Right lobe of liver (tissue), 6 donors: ENCODE measurements around the gene NAALADL2. TPM values are rescaled to one million over a fixed set of nuclear protein-coding genes. Genes with fewer than 3 reads are reported as not detected.

Source experiments
- ATAC-seq, 4 donors: fragments of 200-7000 bp; cut with Tn5 transposase; one replicate each; pipeline ENCODE4 v1.9.1; 2020; ENCODE audit warnings: mild to moderate bottlenecking in 4 of 4, moderate library complexity in 4 of 4
- DNase-seq, 3 donors: peaks; one replicate each; pipeline ENCODE4 v3.0.0-alpha.2; 2020
- H3K27ac ChIP-seq, 3 donors: fragments of 200-600 bp; one replicate each; pipeline ENCODE4 v1.8.0; 2022
- H3K27me3 ChIP-seq, 2 donors: fragments of 200-600 bp; one replicate each; pipeline ENCODE4 v1.8.0; 2022
- H3K36me3 ChIP-seq, 4 donors: fragments of 200-600 bp; sonication (generic) in 1 of 4; one replicate each; pipeline versions ENCODE4 v1.5.1 to v1.8.0; 2017 to 2022; ENCODE audit warnings: control low read depth in 1 of 4
- H3K4me1 ChIP-seq, 4 donors: fragments of 200-600 bp; sonication (generic) in 1 of 4; one replicate each; pipeline versions ENCODE4 v1.5.1 to v1.8.0; 2017 to 2022; ENCODE audit warnings: control low read depth in 1 of 4
- H3K4me3 ChIP-seq, 3 donors: fragments of 200-600 bp; one replicate each; pipeline ENCODE4 v1.8.0; 2022
- H3K9me3 ChIP-seq, 4 donors: fragments of 200-600 bp; sonication (generic) in 1 of 4; one replicate each; pipeline versions ENCODE4 v1.5.1 to v1.8.0; 2017 to 2022; ENCODE audit warnings: control low read depth in 1 of 4
- CTCF ChIP-seq, 4 donors: fragments of 200-600 bp in 3 of 4; fragments of 450-650 bp in 1 of 4; IDR thresholded peaks; one replicate each; pipeline versions ENCODE4 v1.5.1 to v1.8.0; 2016 to 2022; ENCODE audit warnings: antibody characterized with exemption in 4 of 4, mild to moderate bottlenecking in 2 of 4
- POLR2A ChIP-seq: fragments of 450-650 bp; IDR thresholded peaks from one replicate; pipeline ENCODE4 v1.6.1; 2017; ENCODE audit warnings: antibody characterized with exemption, mild to moderate bottlenecking
- WGBS: methylation state at CpG from one replicate; pipeline ENCODE4 v1.1.6; 2018; ENCODE audit warnings: low coverage, low lambda C conversion rate; ENCODE audit not compliant: insufficient coverage; ENCODE audit errors: missing lambda C conversion rate; 5-methylcytosine and 5-hydroxymethylcytosine counted together
- intact Hi-C, 2 donors: fragments of 100-400 bp; cut with DNase I; formaldehyde crosslinking; loops; one replicate each; pipeline versions ENCODE4 v1.11.2 to v1.14.1; 2022
- total RNA-seq, 6 experiments: library from RNA; depleted of rRNA in 2 of 6; stranded (reverse); fragments of >200 nt in 2 of 6; fragmentation: NEBNext Ultra II Directional in 3 of 6; extraction: Animal tissue kit (Norgen Biotek cat#: 25700) in 3 of 6; gene quantifications; one replicate each; pipeline versions ENCODE4 v1.1.0 to v1.2.4, GENCODE V29; 2016 to 2023
- donor health status: DM: no; HTN: yes; CAD: no.
- donor health status: DM: no; HTN: no; CAD: no.
- donor health status: DM: no; HTN: no; CAD: no.
- donor health status: DM: no; HTN: yes; CAD: no.
- donor health status: DM: no; HTN: yes; CAD: no.

Gene NAALADL2
- total RNA-seq, 6 experiments from 2014 or later, result 0.86 to 4.9 (median 3.2) TPM

- ATAC-seq (no peak), DNase-seq (no peak)
- Histone ChIP-seq H3K4me3 (no peak overlapping the region), H3K27ac (no peak overlapping the region), H3K36me3 (no peaks in the 10 kb centered on the region), H3K4me1 (no peaks in the 10 kb centered on the region), H3K9me3 (no peaks in the 10 kb centered on the region), H3K27me3 (no peaks in the 10 kb centered on the region)
- intact Hi-C loops, result no loop called here
- 88% methylated on average over 5 of the region's 5 CpGs for WGBS
- TF ChIP-seq POLR2A (no peak), CTCF (IDR thresholded peaks at IDR 0.05) (no peak)
Measured at GRCh38 chr3:175005881-175006280, 146.7 kb downstream of the NAALADL2 start.

DNA sequence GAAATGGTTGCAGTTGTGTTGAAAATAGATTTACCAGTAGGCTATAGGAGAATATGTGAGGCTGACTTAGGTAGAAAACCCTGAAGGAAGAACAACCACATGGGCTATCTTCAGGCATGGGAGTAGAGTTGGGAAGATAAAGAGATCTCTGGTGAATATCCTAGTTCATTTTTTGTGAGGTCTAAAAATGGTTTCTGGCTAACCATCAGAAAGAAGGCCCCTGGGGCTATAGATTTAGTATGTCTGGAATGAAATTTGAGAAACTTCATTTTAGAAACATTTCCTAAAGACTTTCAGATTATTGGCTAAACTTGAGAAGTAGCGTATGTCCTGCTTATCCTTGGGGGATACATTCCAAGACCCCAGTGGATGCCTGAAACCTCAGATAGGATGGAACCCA lies 148.2 kb downstream of the NAALADL2 start:
- no peak overlapping the region for H3K4me3 ChIP-seq
- ATAC-seq, result no peak

DNA sequence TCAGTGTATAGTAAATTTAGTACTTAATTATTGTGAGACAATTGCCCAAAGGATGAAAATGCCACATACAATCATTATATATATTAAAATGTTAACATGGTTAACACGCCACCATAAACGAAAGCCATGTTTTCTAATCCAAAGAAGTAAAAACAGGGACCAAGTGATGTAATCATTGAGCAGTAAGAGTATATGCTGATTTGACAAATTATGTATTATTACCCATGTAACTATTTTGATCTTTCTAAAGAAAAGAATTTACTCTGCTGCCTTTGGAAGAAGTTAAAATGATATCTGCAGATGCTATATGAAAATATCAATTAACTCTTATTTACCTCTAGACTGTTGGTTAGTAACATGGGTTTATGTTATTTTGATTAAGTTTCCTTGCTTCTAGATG lies 150.2 kb downstream of the NAALADL2 start:
- no peaks in the 10 kb centered on the region for H3K9me3 ChIP-seq
- intact Hi-C loops, result no loop called here
- DNase-seq, result no peak
- H3K36me3 ChIP-seq, result no peaks in the 10 kb centered on the region
- no peaks in the 10 kb centered on the region for H3K4me1 ChIP-seq
- H3K27ac ChIP-seq, result no peak overlapping the region
- no peaks in the 10 kb centered on the region for H3K27me3 ChIP-seq
- ATAC-seq, result no peak
- TF ChIP-seq POLR2A (no peak), CTCF (IDR thresholded peaks at IDR 0.05) (no peak)
- H3K4me3 ChIP-seq, result no peak overlapping the region
- WGBS, result 90% methylated on average over 2 of the region's 2 CpGs

More for the DNA sequence above, 148.2 kb downstream of the NAALADL2 start:
- Histone ChIP-seq H3K9me3 (no peaks in the 10 kb centered on the region), H3K27me3 (no peaks in the 10 kb centered on the region), H3K36me3 (no peaks in the 10 kb centered on the region), H3K4me1 (no peaks in the 10 kb centered on the region), H3K27ac (no peak overlapping the region)
- DNase-seq, result no peak
- TF ChIP-seq POLR2A, result no peak
- TF ChIP-seq CTCF (IDR thresholded peaks at IDR 0.05), result no peak
- intact Hi-C loops, result no loop called here
- WGBS, result 100% methylated on average over 1 of the region's 1 CpG

- TF ChIP-seq POLR2A (no peak), CTCF (IDR thresholded peaks at IDR 0.05) (no peak)
- H3K27me3 ChIP-seq, result no peaks in the 10 kb centered on the region
- DNase-seq (no peak), ATAC-seq (no peak)
- 52% methylated on average over 6 of the region's 6 CpGs for WGBS
- H3K27ac ChIP-seq, result no peak overlapping the region
- no peaks in the 10 kb centered on the region for H3K4me1 ChIP-seq
- no peak overlapping the region for H3K4me3 ChIP-seq
- H3K36me3 ChIP-seq, result no peaks in the 10 kb centered on the region
- intact Hi-C loops, result no loop called here
- H3K9me3 ChIP-seq, result no peaks in the 10 kb centered on the region
Measured at GRCh38 chr3:175015056-175015635, 156.0 kb downstream of the NAALADL2 start.
